LoVo (cell line): ENCODE data around the gene ZNF343.
"Not testable (repeated sequence)": the region's sequence is repeated elsewhere in the genome, so short reads cannot be mapped to it uniquely, and the experiment has no call there.

Experiments used
- DNase-seq: peaks from one replicate; pipeline ENCODE4 v3.0.0-alpha.2; 2016; ENCODE audit warnings: low spot score

The ZNF343 gene

DNA sequence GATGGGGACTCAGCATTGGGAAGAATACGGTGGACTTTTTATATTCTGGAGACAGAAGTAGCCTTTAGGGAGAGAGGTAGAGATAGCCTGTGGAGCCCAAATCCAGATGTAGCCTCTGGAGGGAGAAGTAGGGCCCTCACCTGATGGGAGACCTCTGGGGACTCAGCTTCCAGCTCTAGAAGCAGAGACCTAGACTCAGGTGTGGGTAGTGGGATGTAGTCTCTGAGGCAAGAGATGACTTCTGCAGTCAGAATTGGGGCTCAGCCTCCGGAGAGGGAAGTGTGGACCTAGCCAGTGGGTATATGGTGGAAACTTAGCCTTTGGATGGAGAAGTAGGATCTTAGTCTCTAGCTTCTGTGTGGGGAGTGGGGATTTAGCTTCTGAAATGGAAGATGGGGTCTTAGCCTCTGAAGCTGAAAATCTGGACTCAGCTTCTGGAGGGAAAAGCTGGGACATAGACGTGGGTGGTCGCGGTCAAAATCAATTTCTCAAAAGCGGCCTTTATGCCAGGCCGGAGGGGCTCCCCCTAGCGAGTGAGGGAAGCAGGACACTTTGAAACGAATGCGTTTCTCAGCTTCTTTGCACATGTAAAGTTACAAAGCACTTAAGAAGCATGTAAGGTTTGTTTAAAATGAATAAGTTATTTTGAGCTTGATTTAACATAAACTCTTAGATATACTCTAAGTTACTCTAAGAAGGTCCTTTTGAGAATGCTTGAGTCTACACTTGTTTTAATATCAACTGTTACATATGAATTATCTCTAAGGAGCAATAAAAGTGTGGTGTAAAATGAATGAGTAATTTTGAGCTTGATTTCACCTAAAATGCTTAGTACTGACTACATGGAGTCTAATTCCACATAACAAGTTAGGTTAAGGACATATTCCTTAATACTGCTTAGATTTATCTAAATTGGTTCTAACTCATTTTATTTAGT lies 12.9 kb upstream of the ZNF343 start:
- peak; percentile 34 for DNase-seq

DNA sequence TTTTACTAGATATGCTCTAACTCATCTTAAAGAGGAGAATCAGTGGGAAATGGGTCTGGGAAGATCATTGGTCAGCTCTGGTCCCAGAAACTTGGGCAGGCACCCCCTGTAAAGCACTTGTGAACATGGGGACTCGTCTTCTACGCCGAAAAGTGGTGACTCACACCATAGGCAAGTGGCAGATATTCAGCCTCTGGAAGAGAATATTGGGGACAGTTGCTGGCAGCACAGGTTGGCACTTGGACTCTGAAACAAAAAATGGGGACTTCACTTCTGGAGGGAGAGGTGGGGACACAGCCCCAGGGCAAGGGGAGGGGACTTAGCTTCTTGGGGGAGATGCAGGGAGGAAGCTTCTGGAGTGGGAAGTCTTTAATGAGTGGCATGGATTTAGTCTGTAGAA lies 11.9 kb upstream of the ZNF343 start:
- no peak for DNase-seq

DNA sequence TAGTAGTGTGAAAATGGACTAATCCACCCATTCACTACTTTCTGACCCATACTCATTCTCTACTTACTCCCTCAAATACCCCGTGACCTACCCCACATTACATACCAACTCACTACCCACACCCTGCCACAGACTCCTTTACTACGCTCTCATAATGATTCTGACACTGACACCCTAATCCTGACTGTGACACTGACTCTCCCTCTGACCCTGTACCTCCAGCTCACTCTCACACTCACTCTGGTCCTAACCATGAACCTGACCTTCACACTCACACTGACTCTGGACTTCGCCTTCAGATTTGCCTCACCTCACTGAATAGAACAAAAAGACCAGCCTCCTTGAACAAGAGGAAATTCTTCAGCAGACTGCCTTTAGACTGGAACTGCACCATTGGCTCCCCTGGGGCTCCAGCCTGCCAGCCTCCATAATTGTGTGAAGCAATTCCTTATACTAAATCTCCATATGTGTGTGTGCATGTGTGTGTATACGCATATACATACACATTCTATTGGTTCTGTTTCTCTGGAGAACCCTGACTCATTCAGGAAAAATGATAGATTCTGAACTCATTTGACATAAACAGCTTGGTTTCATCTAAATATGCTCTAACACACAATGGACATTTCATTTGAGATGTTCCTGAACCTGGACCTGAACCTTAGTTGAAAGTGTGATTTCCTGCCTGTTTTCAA lies 10.5 kb upstream of the ZNF343 start:
- no peak for DNase-seq

DNA sequence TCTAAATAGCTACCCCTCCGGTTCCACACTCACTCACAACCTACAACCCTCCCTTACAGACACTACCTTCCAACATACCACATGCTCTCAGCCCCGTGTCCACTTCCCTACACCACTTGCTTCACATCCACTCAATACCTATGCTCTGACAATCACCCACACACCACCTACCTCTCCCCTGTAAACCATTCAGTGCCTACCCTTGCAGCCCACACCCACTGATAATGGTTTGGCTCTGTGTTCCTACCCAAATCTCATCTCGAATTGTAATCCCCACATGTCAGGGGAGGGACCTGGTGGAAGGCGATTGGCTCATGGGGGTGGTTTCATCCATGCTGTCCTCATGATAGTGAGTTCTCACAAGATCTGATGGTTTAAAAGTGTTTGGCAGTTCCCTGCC lies 9.8 kb upstream of the ZNF343 start:
- no peak for DNase-seq

DNA sequence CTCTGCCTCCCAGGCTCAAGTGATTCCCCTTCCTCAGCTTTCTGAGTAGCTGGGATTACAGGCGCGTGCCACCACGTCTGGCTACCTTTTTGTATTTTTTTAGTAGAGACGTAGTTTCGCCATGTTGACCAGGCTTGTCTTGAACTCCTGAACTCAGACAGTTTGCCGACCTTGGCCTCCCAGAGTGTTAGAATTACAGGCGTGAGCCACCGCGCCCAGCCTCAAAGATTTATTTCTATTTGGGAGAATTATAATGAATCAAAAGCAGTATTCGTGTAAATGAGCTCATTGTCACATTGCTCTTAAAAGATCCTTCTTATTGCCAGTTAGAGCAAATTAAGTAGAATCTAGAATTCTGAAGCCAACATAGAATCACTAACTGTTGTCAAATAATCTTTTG lies 9.4 kb upstream of the ZNF343 start:
- no peak for DNase-seq

DNA sequence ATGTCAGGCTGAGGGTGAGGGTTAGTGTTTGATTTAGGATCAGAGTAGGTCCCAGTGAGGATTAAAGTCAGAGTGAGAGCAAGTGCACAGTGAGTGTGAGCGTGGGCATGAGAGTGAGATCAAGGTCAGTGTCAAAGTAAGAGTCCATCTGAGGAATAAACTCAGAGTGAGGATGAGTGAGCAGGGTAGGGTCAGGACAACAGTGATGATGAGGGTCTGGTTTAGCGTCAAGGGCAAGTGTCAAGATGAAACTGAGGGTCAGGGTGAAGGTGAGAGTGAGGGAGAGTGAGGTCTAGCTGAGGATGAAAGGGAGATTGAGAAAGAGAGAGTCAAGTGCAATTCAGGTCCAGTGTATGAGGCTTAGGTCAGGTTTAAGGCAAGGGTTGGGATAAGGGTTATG lies 7.7 kb upstream of the ZNF343 start:
- DNase-seq = no peak

DNA sequence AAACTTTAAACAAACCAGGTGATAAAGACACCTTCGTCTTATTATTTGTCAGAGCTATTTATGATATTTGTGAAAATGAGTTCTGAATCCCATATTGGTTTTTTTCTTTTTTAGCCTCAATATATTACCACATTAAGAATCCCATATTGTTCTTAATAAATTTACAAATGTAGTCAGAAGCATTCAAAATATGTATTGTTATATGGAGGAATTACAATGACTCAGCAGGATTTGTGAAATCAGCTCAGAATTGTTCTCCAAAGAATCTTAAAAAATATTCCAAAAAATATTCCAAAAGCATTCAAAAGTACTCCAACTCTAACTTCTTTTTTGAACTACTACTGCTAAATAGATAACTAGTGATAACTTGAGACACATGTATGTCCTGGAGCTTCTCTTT lies 6.5 kb upstream of the ZNF343 start:
- no peak for DNase-seq

DNA sequence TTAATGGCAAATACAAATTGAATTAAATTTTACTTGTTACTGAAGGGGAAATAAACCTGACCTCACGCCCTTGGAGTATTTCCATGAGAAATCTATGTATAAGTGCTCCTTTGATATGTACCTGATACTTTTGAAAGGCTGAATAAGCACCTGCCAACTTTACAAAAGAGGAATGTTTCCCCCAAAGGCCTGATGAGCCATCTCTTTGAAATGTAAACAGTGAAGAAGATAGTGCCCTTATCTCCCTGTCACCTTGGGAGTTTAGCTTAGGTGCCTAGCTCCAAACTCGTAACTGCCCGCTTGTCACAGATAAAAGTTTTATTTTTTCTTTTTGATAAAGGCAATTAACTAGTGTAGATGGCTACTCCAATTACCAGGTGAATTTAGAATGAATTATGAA lies 1.1 kb upstream of the ZNF343 start:
- peak; percentile 6 for DNase-seq

DNA sequence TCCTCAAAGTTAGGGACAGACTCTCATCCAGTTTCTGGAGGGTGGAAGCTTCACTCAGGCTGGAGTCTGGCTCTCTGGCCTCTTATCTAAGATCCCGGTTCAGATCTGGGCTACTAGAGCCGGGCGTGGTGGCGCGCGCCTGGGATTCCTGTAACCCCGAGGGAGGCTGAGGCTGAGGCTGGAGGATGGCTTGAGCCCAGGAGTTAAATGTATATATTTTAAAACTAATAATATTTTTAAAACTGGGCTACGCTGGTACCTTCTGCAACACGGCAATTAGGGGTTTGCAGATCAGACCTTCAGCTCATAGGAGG lies 710 bp upstream of the ZNF343 start:
- DNase-seq = no peak

DNA sequence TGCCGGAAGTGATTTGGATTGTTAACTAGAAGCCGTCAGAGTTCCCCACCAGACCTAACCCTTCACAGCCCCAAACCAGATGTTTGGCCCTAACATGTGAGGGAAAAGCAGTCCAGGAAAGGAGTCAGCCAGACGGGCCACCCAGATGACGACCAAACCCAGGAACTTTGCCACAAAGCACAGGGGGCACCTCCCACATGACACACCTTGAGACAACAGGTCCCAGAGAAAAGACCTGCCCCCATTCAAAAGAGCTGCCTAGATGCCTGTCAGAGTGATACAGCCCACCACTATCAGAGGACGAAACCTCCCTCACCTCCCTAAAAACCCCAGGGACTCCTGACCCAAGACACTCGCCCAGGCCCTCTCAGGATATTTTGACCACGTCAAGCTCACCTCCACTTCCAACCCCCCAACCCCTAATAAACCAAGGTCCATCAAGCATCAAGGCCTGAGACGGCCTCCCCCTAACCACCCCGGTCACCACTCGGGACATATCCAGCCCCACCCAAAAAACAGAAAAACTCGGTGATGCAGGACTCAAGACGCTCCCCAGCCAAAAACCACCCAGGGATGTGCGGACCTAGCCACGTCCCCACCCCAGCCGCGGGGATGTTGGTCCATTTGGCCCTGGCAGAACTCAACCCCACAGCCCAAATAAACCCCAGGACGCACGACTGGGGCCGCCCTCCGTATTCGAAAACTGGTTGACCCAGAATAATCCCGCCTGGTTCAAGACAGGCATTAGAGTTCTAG lies 662 bp downstream of the ZNF343 start:
- peak; percentile 42 for DNase-seq

DNA sequence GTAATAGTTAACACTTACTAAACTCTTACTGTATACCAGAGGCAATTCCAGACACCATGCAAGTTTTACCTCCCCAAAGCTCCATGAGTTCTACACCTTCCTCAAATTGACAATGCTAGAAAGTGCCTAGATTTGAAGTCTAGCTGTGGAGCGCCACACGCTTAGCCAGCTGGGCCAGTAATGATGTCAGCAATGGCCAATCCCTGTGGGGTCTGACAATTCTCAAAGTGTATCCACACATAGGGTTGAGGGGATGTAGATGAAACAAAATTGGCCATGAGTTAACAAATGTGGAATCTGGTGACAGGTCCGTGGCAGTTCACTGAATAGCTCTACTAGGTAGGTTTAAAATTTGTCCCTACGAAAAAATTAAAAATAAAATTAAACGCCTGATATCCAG lies 1.3 kb downstream of the ZNF343 start:
- no peak for DNase-seq

DNA sequence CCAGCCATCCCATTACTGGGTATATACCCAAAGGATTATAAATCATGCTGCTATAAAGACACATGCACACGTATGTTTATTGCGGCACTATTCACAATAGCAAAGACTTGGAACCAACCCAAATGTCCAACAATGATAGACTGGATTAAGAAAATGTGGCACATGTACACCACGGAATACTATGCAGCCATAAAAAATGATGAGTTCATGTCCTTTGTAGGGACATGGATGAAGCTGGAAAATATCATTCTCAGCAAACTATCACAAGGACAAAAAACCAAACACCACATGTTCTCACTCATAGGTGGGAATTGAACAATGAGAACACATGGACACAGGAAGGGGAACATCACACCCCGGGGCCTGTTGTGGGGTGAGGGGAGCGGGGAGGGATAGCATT lies 2.3 kb downstream of the ZNF343 start:
- not testable (repeated sequence) for DNase-seq

DNA sequence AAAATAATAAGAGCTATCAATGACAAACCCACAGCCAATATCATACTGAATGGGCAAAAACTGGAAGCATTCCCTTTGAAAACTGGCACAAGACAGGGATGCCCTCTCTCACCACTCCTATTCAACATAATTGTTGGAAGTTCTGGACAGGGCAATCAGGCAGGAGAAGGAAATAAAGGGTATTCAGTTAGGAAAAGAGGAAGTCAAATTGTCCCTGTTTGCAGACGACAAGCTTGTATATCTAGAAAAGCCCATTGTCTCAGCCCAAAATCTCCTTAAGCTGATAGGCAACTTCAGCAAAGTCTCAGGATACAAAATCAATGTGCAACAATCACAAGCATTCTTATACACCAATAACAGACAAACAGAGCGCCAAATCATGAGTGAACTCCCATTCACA lies 3.9 kb downstream of the ZNF343 start:
- DNase-seq = not testable (repeated sequence)

DNA sequence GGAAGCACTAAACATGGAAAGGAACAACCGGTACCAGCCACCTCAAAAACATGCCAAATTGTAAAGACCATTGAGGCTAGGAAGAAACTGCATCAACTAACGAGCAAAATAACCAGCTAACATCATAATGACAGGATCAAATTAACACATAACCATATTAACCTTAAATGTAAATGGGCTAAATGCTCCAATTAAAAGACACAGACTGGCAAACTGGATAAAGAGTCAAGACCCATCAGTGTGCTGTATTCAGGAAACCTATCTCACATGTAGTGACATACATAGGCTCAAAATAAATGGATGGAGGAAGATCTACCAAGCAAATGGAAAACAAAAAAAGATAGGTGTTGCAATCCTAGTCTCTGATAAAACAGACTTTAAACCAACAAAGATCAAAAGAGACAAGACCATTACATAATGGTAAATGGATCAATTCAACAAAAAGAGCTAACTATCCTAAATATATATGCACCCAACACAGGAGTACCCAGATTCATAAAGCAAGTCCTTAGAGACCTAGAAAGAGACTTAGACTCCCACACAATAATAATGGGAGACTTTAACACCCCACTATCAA lies 5.8 kb downstream of the ZNF343 start:
- DNase-seq = not testable (repeated sequence)

DNA sequence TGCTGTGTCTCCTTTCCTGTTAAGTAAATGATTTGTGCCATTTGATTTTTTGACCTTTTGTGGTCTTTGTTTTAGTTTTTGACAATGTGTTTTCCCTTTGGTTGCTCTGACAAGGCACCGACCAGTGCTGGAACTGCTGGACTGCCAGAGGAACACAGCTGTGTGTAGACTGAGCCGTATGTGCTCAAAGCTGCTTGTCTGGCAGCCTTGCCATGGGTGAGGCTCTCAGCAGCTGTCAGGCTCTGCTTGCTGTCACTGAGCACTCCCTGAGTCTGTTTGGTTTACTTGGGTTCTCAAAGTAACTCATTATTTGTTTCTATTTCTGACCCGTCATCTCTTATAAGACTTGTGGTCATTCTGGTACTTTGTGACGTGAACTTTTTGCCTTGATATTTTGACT lies 23.1 kb downstream of the ZNF343 start:
- DNase-seq = no peak

DNA sequence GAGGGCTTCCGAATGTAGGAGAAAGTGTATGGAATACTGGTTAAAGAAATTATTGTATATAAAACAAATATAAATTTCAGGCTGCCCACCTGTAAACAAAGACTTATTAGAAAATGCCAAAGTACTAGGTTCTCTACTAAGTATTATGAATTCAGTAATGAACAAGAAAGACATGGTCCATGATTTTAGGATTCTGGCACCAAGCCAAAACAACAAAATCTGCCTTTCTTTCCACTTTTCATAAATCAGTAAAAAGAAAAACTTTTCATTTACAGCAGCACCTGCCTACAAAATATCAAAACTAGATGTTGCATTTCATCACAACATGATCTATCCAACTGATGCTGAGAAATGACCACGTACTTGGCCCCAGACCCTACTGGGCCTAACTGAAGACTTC lies 23.6 kb downstream of the ZNF343 start:
- no peak for DNase-seq

DNA sequence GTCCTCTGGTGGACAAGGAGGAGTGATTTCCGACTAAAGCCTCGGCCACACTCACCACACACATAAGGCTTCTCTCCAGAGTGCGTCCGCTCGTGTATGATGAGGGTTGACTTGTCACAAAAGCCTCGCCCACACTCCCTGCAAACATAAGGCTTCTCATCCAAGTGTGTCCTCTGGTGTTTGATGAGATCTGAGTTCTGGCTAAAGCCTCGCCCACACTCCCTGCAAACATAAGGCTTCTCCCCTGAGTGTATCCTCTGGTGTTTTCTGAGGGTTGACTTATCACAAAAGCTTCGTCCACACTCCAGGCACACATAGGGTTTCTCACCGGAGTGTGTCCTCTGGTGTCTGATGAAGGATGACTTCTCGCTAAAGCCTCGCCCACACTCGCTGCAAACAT lies 25.2 kb downstream of the ZNF343 start:
- no peak for DNase-seq

DNA sequence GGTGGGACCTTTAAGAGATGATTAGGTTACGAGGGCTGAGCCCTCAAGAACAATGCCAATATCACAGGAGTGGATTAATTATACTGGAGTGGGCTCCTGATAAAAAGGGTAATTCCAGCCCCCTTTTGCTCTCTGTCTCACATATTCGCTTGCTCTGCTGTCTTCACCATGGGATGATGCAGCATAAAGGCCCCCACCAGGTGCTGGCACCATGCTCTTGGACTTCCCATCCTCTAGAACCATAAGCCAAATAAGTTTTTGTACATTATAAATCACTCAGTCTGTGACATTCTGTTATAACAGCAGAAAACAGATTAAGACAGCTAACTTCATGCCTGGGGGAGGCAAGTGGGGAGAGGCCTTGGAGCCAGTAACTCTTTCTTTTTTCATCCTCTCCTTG lies 28.3 kb downstream of the ZNF343 start:
- DNase-seq = no peak

DNA sequence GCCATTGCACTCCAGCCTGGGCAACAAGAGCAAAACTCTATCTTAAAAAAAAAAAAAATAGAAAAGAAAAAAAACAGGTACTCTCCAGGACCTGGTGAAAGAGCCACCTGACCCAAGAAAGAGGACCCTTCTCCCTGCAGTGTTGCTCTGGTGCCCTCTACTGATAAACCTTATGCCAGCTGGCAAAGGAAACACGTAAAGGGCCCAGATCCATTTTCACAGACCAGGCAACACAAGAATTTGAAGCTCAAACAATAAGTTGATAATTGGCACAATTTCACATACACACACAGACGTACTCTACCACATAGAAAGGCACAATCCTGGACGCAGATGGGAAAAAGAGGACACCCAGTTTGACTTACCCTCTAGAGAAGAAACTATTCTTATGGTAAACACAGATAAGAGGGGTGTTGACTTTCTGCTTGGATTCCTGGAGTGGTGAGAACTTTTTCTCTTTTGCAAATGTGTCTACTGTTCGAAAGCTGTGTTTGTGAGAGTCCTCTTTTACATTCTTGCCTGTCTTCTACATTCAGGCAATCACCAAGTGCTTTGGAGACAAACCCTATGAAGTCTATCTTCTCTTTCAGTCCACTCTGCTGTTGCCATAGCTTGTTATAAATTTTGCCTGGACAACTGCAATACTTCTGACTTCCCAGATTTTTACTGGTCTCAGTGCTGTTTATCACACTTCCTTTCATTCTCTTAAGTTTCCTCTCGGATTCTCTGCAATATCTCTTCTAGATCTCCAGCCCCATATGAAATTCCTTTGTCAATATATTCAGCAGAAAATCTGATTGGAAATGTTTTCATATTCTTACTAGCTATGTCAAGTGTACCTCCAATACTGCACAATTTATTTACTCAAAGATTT lies 31.7 kb downstream of the ZNF343 start:
- no peak for DNase-seq

DNA sequence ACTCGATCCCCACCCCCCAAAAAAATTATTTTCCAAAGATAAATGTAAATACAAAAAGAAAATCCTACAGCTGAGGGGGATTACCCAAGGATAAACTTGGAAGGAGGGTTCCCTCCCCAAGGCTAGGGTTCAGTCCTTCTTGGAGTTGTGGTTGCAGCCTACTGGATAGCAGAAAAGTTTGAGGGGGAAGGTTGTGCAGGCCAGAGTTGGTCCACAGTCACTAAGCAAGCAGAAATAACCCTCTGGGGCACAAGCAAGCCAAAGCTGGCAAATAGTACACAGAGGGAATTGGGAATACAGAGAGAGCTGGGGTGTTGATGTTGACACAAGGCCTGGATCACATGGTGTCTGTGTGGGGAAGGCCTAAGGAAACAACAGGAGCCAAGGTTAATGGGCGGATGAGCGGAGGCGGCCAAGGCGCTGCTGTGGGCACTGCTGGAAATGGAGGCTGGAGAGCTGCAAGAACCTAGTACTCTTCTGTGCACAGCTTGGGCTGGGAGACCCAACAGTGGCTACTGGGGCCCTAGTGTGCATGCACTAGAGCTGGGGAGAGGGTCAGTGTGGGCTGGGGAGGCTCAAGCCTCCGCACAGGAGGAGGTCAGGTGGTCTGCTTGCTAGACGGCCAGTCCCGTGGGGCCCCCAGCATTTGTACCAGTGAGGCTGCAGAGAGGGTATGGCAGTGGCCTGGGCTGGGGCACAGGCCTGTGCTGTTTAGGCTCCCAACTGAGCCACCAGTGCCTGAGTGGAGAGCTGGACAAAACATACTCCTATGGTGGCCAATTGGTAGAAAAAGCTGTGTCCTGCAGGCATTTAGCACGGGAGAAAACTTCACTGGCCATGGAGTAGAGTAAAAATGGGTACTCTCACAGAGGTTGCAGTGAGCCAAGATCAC lies 32.6 kb downstream of the ZNF343 start:
- no peak for DNase-seq

DNA sequence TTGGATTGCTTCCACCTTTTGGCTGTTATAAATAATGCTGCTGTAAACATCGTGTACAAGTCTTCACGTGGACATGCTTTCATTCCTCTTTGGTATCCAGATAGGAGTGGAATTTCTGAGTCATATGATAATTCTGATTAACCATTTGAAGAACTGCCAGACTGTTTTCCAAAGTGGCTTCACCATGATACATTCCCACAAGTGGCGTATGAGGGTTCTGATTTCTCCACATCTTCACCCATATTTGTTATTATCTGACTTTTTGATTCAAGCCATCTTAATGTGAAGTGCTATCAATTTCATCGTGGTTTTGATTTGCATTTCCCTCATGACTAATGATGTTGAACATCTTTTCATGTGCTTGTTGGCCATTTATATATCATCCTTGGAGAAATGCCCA lies 35.2 kb downstream of the ZNF343 start:
- peak; percentile 39 for DNase-seq
